WTC11 (cell line): ENCODE data around the gene PTPRJ. TPM values are rescaled to one million over a fixed set of nuclear protein-coding genes. Genes with fewer than 3 reads are reported as not detected.

Experiments
- ATAC-seq: fragments of 200-7000 bp; cut with Tn5 transposase; 2 replicates; pipeline ENCODE4 v1.10.0; 2021; ENCODE audit warnings: mild to moderate bottlenecking, moderate library complexity
- CTCF ChIA-PET: fragments of 300-600 bp; sonication (Branson Sonifier 250); formaldehyde crosslinking; loops from one replicate; lab custom pipeline; 2021; ENCODE audit warnings: antibody characterized with exemption; lab: Charles Lee
- POLR2A ChIA-PET: fragments of 350-600 bp; sonication (Branson Sonifier 250); formaldehyde crosslinking; loops from one replicate; lab custom pipeline; 2021; ENCODE audit warnings: antibody characterized with exemption; lab: Charles Lee
- DNase-seq: peaks from one replicate; pipeline ENCODE4 v3.0.0; 2021; ENCODE audit warnings: low spot score
- H3K27ac Mint-ChIP-seq: 2 replicates; pipeline ENCODE4 v1.8.0; 2021; ENCODE audit warnings: mixed read lengths
- H3K27me3 Mint-ChIP-seq: 2 replicates; pipeline ENCODE4 v1.8.0; 2021; ENCODE audit warnings: low read depth, mild to moderate bottlenecking, moderate library complexity, mixed read lengths
- H3K36me3 Mint-ChIP-seq: 2 replicates; pipeline ENCODE4 v1.8.0; 2021; ENCODE audit warnings: mixed read lengths
- H3K4me1 Mint-ChIP-seq: 2 replicates; pipeline ENCODE4 v1.8.0; 2022; ENCODE audit warnings: mixed read lengths
- H3K4me3 Mint-ChIP-seq: 2 replicates; pipeline ENCODE4 v1.8.0; 2021; ENCODE audit warnings: mild to moderate bottlenecking, moderate library complexity, mixed read lengths
- H3K9me3 Mint-ChIP-seq: 2 replicates; pipeline ENCODE4 v1.8.0; 2021; ENCODE audit warnings: mixed read lengths
- EMX1 ChIP-seq: fragments of 250-450 bp; sonication (Bioruptor Pico); IDR thresholded peaks from 2 replicates; pipeline ENCODE4 v1.8.0; 2021; ENCODE audit warnings: mild to moderate bottlenecking
- ERG ChIP-seq: fragments of 250-450 bp; sonication (Bioruptor Pico); IDR thresholded peaks from 2 replicates; pipeline ENCODE4 v1.8.0; 2021; ENCODE audit warnings: mild to moderate bottlenecking
- FOXP1 ChIP-seq: sonication (generic); formaldehyde crosslinking; IDR thresholded peaks from 2 replicates; pipeline ENCODE4 v1.8.0; 2022; ENCODE audit warnings: missing genetic modification reagents, mild to moderate bottlenecking, moderate library complexity, borderline replicate concordance
- FOXP4 ChIP-seq: sonication (generic); formaldehyde crosslinking; IDR thresholded peaks from 2 replicates; pipeline ENCODE4 v1.8.0; 2022; ENCODE audit warnings: mild to moderate bottlenecking, missing genetic modification reagents
- GABPB1 ChIP-seq: sonication (generic); formaldehyde crosslinking; IDR thresholded peaks from 2 replicates; pipeline ENCODE4 v1.8.1; 2023; ENCODE audit warnings: mild to moderate bottlenecking, missing genetic modification reagents
- IRF2 ChIP-seq: sonication (generic); formaldehyde crosslinking; IDR thresholded peaks from 2 replicates; pipeline ENCODE4 v1.8.0; 2022; ENCODE audit warnings: low read depth, missing genetic modification reagents, borderline replicate concordance
- MXD4 ChIP-seq: fragments of 250-450 bp; sonication (Bioruptor Pico); IDR thresholded peaks from 2 replicates; pipeline ENCODE4 v1.8.0; 2021; ENCODE audit warnings: mild to moderate bottlenecking, moderate library complexity, borderline replicate concordance
- MYBL2 ChIP-seq: sonication (generic); formaldehyde crosslinking; IDR thresholded peaks from 2 replicates; pipeline ENCODE4 v1.8.1; 2023; ENCODE audit warnings: mild to moderate bottlenecking, moderate library complexity, missing genetic modification reagents
- USF1 ChIP-seq: sonication (generic); formaldehyde crosslinking; IDR thresholded peaks from 2 replicates; pipeline ENCODE4 v1.8.0; 2022; ENCODE audit warnings: mild to moderate bottlenecking, missing genetic modification reagents
- ZBTB43 ChIP-seq: sonication (generic); formaldehyde crosslinking; IDR thresholded peaks from 2 replicates; pipeline ENCODE4 v1.8.1; 2023; ENCODE audit warnings: mild to moderate bottlenecking, missing genetic modification reagents
- ZNF219 ChIP-seq: sonication (generic); formaldehyde crosslinking; IDR thresholded peaks from 2 replicates; pipeline ENCODE4 v1.8.0; 2023; ENCODE audit warnings: missing genetic modification reagents, mild to moderate bottlenecking, borderline replicate concordance
- ZNF263 ChIP-seq: sonication (generic); formaldehyde crosslinking; IDR thresholded peaks from 2 replicates; pipeline ENCODE4 v1.8.1; 2022; ENCODE audit warnings: low read depth, mild to moderate bottlenecking, moderate library complexity, missing genetic modification reagents
- ZNF317 ChIP-seq: sonication (generic); formaldehyde crosslinking; IDR thresholded peaks from 2 replicates; pipeline ENCODE4 v1.8.1; 2023; ENCODE audit warnings: low read depth, mild to moderate bottlenecking, moderate library complexity, missing genetic modification reagents, borderline replicate concordance
- ZNF396 ChIP-seq: fragments of 250-450 bp; sonication (Bioruptor Pico); IDR thresholded peaks from 2 replicates; pipeline ENCODE4 v1.8.0; 2021; ENCODE audit warnings: mild to moderate bottlenecking, moderate library complexity, borderline replicate concordance
- total RNA-seq: library from RNA; stranded (reverse); gene quantifications from 3 replicates; pipeline ENCODE4 v1.2.3, GENCODE V29; 2021
- TF ChIP-seq, protein P1 (sequence below): sonication (generic); formaldehyde crosslinking; IDR thresholded peaks from 2 replicates; pipeline ENCODE4 v1.8.1; 2022; ENCODE audit warnings: low read depth, mild to moderate bottlenecking, moderate library complexity, missing genetic modification reagents, borderline replicate concordance
- TF ChIP-seq, protein P2 (sequence below): sonication (generic); formaldehyde crosslinking; IDR thresholded peaks from 2 replicates; pipeline ENCODE4 v1.8.0; 2023; ENCODE audit warnings: mild to moderate bottlenecking, missing genetic modification reagents

Gene PTPRJ
- total RNA-seq, 1 experiment from 2014 or later, result 19.5 TPM

- no peak for TF ChIP-seq ZNF219 (CRISPR knock-in tag)
- TF ChIP-seq ZNF396 (CRISPR knock-in tag), result no peak
- no peak for TF ChIP-seq FOXP4
- TF ChIP-seq, protein P1, sequence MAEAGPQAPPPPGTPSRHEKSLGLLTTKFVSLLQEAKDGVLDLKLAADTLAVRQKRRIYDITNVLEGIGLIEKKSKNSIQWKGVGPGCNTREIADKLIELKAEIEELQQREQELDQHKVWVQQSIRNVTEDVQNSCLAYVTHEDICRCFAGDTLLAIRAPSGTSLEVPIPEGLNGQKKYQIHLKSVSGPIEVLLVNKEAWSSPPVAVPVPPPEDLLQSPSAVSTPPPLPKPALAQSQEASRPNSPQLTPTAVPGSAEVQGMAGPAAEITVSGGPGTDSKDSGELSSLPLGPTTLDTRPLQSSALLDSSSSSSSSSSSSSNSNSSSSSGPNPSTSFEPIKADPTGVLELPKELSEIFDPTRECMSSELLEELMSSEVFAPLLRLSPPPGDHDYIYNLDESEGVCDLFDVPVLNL (CRISPR knock-in tag), result no peak
- no peak for TF ChIP-seq ZNF317 (CRISPR knock-in tag)
- TF ChIP-seq MYBL2, result no peak
- TF ChIP-seq IRF2 (CRISPR knock-in tag), result no peak
- no peak for TF ChIP-seq ZBTB43 (CRISPR knock-in tag)
- no peak for TF ChIP-seq FOXP1 (CRISPR knock-in tag)
- TF ChIP-seq GABPB1, result no peak
- TF ChIP-seq ZNF263 (CRISPR knock-in tag), result no peak
- no peak for TF ChIP-seq MXD4
Observed at GRCh38 chr11:48150213-48150612, 169.9 kb downstream of the PTPRJ start (continued).

DNA sequence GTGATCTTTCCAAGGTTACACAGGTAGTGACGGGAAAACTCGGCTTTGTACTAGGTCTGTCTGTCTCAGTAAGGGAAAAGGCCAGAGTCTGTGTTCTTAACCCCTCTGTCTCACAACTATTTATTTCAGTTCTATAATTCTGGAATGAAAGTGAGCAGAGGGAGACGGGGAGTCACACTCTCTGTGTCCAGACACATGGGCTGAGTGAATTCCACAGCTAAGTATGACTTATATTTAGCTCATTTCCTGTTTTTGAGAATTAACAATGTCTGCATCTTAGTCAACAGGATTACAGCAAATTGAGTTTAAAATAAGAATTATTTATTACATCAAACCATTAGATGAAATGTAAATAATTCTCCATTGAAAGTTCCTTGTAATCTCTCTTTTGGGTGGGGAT lies 173.8 kb downstream of the PTPRJ start:
- Mint-ChIP-seq H3K4me1 (no peaks in the 10 kb centered on the region), H3K4me3 (no peak overlapping the region)

More for the DNA sequence above, 173.8 kb downstream of the PTPRJ start:
- H3K36me3 Mint-ChIP-seq, result peaks cover 50% of the 10 kb centered on the region
- ATAC-seq (no peak), DNase-seq (no peak)
- TF ChIP-seq USF1 (no peak), ERG (CRISPR knock-in tag) (no peak), EMX1 (no peak)
- TF ChIP-seq, protein P2, sequence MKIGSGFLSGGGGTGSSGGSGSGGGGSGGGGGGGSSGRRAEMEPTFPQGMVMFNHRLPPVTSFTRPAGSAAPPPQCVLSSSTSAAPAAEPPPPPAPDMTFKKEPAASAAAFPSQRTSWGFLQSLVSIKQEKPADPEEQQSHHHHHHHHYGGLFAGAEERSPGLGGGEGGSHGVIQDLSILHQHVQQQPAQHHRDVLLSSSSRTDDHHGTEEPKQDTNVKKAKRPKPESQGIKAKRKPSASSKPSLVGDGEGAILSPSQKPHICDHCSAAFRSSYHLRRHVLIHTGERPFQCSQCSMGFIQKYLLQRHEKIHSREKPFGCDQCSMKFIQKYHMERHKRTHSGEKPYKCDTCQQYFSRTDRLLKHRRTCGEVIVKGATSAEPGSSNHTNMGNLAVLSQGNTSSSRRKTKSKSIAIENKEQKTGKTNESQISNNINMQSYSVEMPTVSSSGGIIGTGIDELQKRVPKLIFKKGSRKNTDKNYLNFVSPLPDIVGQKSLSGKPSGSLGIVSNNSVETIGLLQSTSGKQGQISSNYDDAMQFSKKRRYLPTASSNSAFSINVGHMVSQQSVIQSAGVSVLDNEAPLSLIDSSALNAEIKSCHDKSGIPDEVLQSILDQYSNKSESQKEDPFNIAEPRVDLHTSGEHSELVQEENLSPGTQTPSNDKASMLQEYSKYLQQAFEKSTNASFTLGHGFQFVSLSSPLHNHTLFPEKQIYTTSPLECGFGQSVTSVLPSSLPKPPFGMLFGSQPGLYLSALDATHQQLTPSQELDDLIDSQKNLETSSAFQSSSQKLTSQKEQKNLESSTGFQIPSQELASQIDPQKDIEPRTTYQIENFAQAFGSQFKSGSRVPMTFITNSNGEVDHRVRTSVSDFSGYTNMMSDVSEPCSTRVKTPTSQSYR (CRISPR knock-in tag), result no peak
- CTCF ChIA-PET, result no interaction called here
- no peak overlapping the region for H3K27ac Mint-ChIP-seq
- POLR2A ChIA-PET, result no interaction called here
- H3K9me3 Mint-ChIP-seq, result peaks cover 16% of the 10 kb centered on the region
- no peaks in the 10 kb centered on the region for H3K27me3 Mint-ChIP-seq
